Mesendoderm (in vitro differentiated cells): Measurements from ENCODE around the gene CCNE1.
"Not testable (repeated sequence)": the region's sequence is repeated elsewhere in the genome, so short reads cannot be mapped to it uniquely, and the experiment has no call there.

Experiments used
- DNase-seq: peaks from one replicate; pipeline ENCODE4 v3.0.0; 2013
- H2AK5ac ChIP-seq: 2 replicates; pipeline ENCODE4 v1.6.1; 2013; ENCODE audit warnings: low read length, inconsistent platforms
- H2BK120ac ChIP-seq: 2 replicates; pipeline ENCODE4 v1.6.1; 2013; ENCODE audit warnings: low read depth, mild to moderate bottlenecking, low read length, moderate library complexity, mixed read lengths
- H2BK15ac ChIP-seq: replicated peaks from 2 replicates; pipeline ENCODE4 v1.6.1; 2013; ENCODE audit warnings: low read depth, mild to moderate bottlenecking, moderate library complexity
- H2BK5ac ChIP-seq: 2 replicates; pipeline ENCODE4 v1.6.1; 2013; ENCODE audit warnings: low read length, inconsistent platforms
- H3K18ac ChIP-seq: 2 replicates; pipeline ENCODE4 v1.6.1; 2013; ENCODE audit warnings: mild to moderate bottlenecking, low read length, mixed read lengths
- H3K23ac ChIP-seq: one replicate; pipeline ENCODE4 v1.6.1; 2013; ENCODE audit warnings: low read length
- H3K27ac ChIP-seq: 2 replicates; pipeline ENCODE4 v1.5.1; 2013; ENCODE audit warnings: low read depth, mild to moderate bottlenecking, inconsistent platforms, low read length, moderate library complexity
- H3K27me3 ChIP-seq: 2 replicates; pipeline ENCODE4 v1.6.1; 2013; ENCODE audit warnings: low read length, control low read depth, mild to moderate bottlenecking, inconsistent platforms; ENCODE audit not compliant: insufficient read depth, poor library complexity
- H3K36me3 ChIP-seq: 2 replicates; pipeline ENCODE4 v1.6.1; 2013; ENCODE audit warnings: low read length, inconsistent platforms; ENCODE audit not compliant: control insufficient read depth, insufficient read depth
- H3K4ac ChIP-seq: one replicate; pipeline ENCODE4 v1.6.1; 2013; ENCODE audit warnings: low read depth, mild to moderate bottlenecking, low read length, moderate library complexity
- H3K4me1 ChIP-seq: 2 replicates; pipeline ENCODE4 v1.6.1; 2013; ENCODE audit warnings: low read depth, low read length, inconsistent platforms; ENCODE audit not compliant: control insufficient read depth
- H3K4me2 ChIP-seq: 2 replicates; pipeline ENCODE4 v1.6.1; 2013; ENCODE audit warnings: low read length
- H3K4me3 ChIP-seq: 2 replicates; pipeline ENCODE4 v1.5.1; 2013; ENCODE audit warnings: mild to moderate bottlenecking, low read length
- H3K56ac ChIP-seq: one replicate; pipeline ENCODE4 v1.6.1; 2013; ENCODE audit warnings: low read length
- H3K79me1 ChIP-seq: 2 replicates; pipeline ENCODE4 v1.6.1; 2013; ENCODE audit warnings: low read length, inconsistent platforms
- H3K79me2 ChIP-seq: 2 replicates; pipeline ENCODE4 v1.6.1; 2013; ENCODE audit warnings: mild to moderate bottlenecking, low read length; ENCODE audit not compliant: control insufficient read depth, insufficient read depth
- H3K9ac ChIP-seq: 2 replicates; pipeline ENCODE4 v1.6.1; 2013; ENCODE audit warnings: low read length, inconsistent platforms
- H4K5ac ChIP-seq: one replicate; pipeline ENCODE4 v1.6.1; 2013; ENCODE audit warnings: low read length
- H4K8ac ChIP-seq: one replicate; pipeline ENCODE4 v1.6.1; 2013; ENCODE audit warnings: low read depth, mild to moderate bottlenecking, control low read depth, low read length, moderate library complexity
- WGBS: extraction: QIAGEN DNeasy Blood & Tissue Kit; methylation state at CpG from one replicate; pipeline ENCODE4 v1.1.7; 2013; ENCODE audit warnings: low lambda C conversion rate, missing lambda C conversion rate; ENCODE audit not compliant: insufficient coverage; ENCODE audit errors: extremely low coverage; 5-methylcytosine and 5-hydroxymethylcytosine counted together

CCNE1 gene

DNA sequence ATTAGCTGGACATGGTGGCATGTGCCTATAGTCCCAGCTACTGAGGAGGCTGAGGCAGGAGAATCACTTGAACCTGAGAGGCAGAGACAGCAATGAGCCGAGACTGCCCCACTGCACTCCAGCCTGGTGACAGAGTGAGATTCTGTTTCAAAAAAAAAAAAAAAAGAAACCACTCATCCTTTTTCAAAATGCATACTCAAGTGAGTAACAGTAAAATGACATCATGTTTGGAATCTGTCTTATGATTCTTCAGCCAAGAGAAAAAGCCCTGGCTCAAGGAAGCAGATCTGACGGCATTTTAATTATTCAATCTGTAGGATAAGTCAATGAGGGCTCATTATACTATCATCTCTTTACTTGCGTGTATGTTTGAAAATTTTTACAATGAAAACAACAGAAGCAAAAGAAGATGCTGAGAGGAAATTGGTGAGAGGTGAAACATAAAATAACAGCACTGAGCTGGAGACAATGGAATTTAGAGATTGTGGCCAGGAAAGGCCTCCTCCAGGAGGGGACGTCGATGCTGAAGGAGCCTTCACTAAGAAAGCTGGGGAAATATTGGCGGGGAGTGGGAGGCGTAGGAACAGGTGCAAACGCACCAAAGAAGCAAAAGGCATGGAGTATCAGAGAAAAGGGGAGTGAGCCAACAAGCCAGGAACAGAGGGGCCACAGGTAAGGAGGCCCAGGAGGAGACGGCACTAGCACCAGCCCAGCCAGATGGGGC lies 12.9 kb upstream of the CCNE1 start:
- Histone ChIP-seq H2BK15ac (no peak overlapping the region), H2BK120ac (no peak overlapping the region), H3K36me3 (no peaks in the 10 kb centered on the region), H3K9ac (no peak overlapping the region), H3K79me2 (no peaks in the 10 kb centered on the region), H4K5ac (no peak overlapping the region), H3K4me2 (no peak overlapping the region), H3K4ac (no peak overlapping the region), H3K27me3 (no peaks in the 10 kb centered on the region), H3K79me1 (no peaks in the 10 kb centered on the region), H3K4me1 (no peaks in the 10 kb centered on the region), H2AK5ac (no peak overlapping the region), H3K23ac (no peak overlapping the region), H4K8ac (no peak overlapping the region), H3K4me3 (no peak overlapping the region), H3K27ac (no peak overlapping the region), H3K18ac (no peak overlapping the region), H2BK5ac (no peak overlapping the region), H3K56ac (no peak overlapping the region)
- no CpG with 5 or more reads among the region's 9 CpGs for WGBS
- DNase-seq, result no peak

DNA sequence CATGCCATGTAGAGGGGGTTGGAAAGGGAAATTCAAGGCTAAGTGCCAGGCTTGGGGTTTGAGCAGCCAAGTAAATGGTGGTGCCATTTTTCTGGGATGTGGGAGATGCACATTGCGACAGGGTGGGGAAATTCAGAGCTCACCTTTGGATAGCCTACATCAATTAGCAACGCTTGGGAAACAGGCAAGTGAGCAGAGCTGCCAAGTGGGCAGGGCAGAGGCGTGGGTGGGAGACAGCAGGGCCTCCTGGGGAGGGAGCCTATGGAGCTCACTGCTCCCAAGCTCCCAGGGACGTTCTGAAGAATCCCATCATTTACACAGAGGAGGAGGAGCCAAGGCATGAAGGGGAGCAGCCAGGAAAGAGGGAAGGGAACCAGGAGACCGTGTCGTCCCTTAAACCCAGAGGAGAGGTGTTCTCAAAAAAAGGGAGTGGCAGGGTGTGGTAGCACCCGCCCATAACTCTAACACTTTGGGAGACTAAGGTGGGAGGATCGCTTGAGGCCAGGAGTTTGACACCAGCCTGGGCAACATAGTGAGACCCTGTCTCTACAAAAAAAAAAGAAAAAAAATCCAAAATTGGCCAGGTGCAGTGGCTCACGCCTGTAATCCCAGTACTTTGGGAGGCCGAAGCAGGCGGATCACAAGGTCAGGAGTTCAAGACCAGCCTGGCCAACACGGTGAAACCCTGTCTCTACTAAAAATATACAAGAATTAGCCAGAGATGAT lies 11.5 kb upstream of the CCNE1 start:
- Histone ChIP-seq H2BK15ac (no peak overlapping the region), H4K8ac (no peak overlapping the region), H3K79me1 (no peaks in the 10 kb centered on the region), H3K56ac (no peak overlapping the region), H3K9ac (no peak overlapping the region), H3K18ac (no peak overlapping the region), H3K4me3 (no peak overlapping the region), H3K79me2 (no peaks in the 10 kb centered on the region), H3K4me1 (no peaks in the 10 kb centered on the region), H3K4me2 (no peak overlapping the region), H3K36me3 (no peaks in the 10 kb centered on the region), H2BK120ac (no peak overlapping the region), H3K4ac (no peak overlapping the region), H3K27me3 (no peaks in the 10 kb centered on the region), H2AK5ac (no peak overlapping the region), H3K23ac (no peak overlapping the region), H2BK5ac (no peak overlapping the region), H3K27ac (no peak overlapping the region), H4K5ac (no peak overlapping the region)
- no CpG with 5 or more reads among the region's 12 CpGs for WGBS
- no peak for DNase-seq

DNA sequence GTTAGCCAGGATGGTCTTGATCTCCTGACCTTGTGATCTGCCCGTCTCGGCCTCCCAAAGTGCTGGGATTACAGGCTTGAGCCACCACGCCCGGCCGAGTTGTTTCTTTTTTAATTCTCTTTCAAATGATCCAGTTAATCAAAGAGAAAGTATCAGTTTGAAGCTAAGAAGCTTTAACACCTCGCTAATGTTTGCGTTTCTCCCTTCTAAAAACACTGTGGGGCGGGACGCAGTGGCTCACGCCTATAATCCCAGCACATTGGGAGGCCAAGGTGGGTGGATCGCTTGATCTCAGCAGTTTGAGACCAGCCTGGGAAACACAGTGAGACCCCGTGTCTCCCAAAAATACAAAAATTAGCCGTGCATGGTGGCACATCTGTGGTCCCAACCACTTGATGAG lies 7.8 kb upstream of the CCNE1 start:
- DNase-seq, H2BK15ac ChIP-seq, H3K56ac ChIP-seq, H3K4ac ChIP-seq, H4K8ac ChIP-seq, H3K4me1 ChIP-seq, H3K9ac ChIP-seq, H3K79me2 ChIP-seq, H2BK120ac ChIP-seq, H3K36me3 ChIP-seq, H3K27me3 ChIP-seq, H2BK5ac ChIP-seq, H2AK5ac ChIP-seq, H3K18ac ChIP-seq, H3K4me3 ChIP-seq, H3K79me1 ChIP-seq, H3K27ac ChIP-seq, H3K4me2 ChIP-seq, H4K5ac ChIP-seq, H3K23ac ChIP-seq: not testable (repeated sequence)
- WGBS, result no CpG with 5 or more reads among the region's 13 CpGs

DNA sequence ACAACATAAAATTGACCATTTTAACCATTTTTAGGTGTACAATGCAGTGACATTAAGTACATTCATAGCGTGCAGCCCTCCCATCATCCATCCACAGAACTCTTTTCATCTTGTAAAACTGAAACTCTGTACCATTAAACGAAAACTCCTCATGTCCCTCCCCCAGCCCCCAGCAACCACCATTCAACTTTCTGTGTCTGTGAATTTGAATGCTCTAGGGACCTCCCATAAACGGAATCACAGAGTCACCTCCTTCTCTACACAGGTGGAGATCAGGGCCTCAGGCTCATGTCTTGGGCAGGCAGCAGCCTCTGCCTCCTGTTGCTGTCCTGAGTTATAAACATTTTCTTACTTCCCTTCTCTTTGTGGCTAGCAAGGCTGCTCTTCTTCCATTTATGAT lies 7.3 kb upstream of the CCNE1 start:
- H4K8ac ChIP-seq, result no peak overlapping the region
- no peak overlapping the region for H3K4me2 ChIP-seq
- no peak overlapping the region for H2AK5ac ChIP-seq
- WGBS, result no CpG with 5 or more reads among the region's 3 CpGs
- H3K27ac ChIP-seq, result no peak overlapping the region
- H3K56ac ChIP-seq, result no peak overlapping the region
- H2BK120ac ChIP-seq, result no peak overlapping the region
- no peak overlapping the region for H2BK15ac ChIP-seq
- no peak overlapping the region for H3K9ac ChIP-seq
- no peaks in the 10 kb centered on the region for H3K4me1 ChIP-seq
- H2BK5ac ChIP-seq, result no peak overlapping the region
- no peaks in the 10 kb centered on the region for H3K79me2 ChIP-seq
- H3K36me3 ChIP-seq, result no peaks in the 10 kb centered on the region
- no peaks in the 10 kb centered on the region for H3K27me3 ChIP-seq
- H3K79me1 ChIP-seq, result no peaks in the 10 kb centered on the region
- H3K4ac ChIP-seq, result no peak overlapping the region
- H3K18ac ChIP-seq, result no peak overlapping the region
- H3K23ac ChIP-seq, result no peak overlapping the region
- H3K4me3 ChIP-seq, result no peak overlapping the region
- DNase-seq, result no peak
- H4K5ac ChIP-seq, result no peak overlapping the region

DNA sequence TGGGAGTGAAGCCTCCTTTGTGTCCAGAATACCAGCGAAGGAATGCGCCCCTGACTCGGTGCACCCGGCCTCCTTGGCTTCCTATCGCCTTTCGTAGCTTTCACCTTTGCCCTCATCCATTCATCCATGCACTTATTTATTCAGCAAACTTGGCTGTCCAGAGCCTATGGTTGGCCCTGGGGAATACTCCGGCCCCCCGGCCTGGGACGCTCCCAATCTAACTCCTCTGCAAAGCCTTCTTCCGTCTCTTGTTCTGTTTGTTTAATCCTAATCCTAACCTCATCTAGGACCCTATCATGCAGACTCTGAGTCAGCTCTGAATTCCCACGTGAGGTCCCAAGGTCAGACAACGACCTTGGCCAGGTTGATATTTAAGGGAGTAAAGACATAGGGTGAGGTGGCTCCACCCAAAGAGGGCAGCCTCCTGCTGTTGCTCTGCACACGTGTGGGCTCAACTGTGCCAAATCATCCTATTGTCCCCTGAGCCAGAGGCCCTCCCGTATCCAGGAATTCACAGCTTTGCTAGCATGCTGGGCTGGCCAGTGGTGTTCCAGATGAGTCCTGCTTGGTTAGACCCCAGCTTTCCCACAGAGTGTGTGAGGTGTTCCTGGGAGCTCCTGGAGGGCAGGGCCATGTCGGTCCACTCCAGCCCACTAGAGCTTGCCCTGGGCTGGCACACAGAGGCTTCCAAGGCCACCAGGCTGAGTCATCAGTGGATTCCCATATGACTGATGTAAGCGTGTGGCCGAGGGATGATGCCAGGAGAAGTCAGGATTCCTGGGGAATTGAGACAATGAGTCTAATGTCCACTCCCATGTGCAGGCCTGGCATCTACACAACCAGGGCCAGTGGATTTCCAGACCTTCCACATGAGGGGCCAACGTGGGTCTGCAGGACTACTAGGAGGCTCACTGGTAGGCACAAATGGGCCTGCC lies 6.5 kb upstream of the CCNE1 start:
- no peak overlapping the region for H2AK5ac ChIP-seq
- H4K5ac ChIP-seq, result no peak overlapping the region
- H3K4me1 ChIP-seq, result no peaks in the 10 kb centered on the region
- H3K79me1 ChIP-seq, result no peaks in the 10 kb centered on the region
- no peak overlapping the region for H3K4ac ChIP-seq
- H3K36me3 ChIP-seq, result no peaks in the 10 kb centered on the region
- H3K23ac ChIP-seq, result no peak overlapping the region
- DNase-seq, result no peak
- no CpG with 5 or more reads among the region's 18 CpGs for WGBS
- no peak overlapping the region for H3K9ac ChIP-seq
- H3K4me3 ChIP-seq, result no peak overlapping the region
- H3K27ac ChIP-seq, result no peak overlapping the region
- no peak overlapping the region for H4K8ac ChIP-seq
- H3K4me2 ChIP-seq, result no peak overlapping the region
- no peaks in the 10 kb centered on the region for H3K27me3 ChIP-seq
- H2BK15ac ChIP-seq, result no peak overlapping the region
- no peak overlapping the region for H2BK5ac ChIP-seq
- H3K79me2 ChIP-seq, result no peaks in the 10 kb centered on the region
- H3K18ac ChIP-seq, result no peak overlapping the region
- H2BK120ac ChIP-seq, result no peak overlapping the region
- no peak overlapping the region for H3K56ac ChIP-seq
